Right lobe of liver (tissue), 4 donors: ENCODE measurements around the gene CREB3.

Experiments
- POLR2A ChIP-seq: fragments of 450-650 bp; IDR thresholded peaks from one replicate; pipeline ENCODE4 v1.6.1; 2017; ENCODE audit warnings: antibody characterized with exemption, mild to moderate bottlenecking
- TF ChIP-seq, protein P1 (sequence below), 4 donors: fragments of 200-600 bp in 3 of 4; fragments of 450-650 bp in 1 of 4; IDR thresholded peaks; one replicate each; pipeline versions ENCODE4 v1.5.1 to v1.8.0; 2016 to 2022; ENCODE audit warnings: antibody characterized with exemption in 4 of 4, mild to moderate bottlenecking in 2 of 4
- donor health status: DM: no; HTN: no; CAD: no.
- donor health status: DM: no; HTN: no; CAD: no.
- donor health status: DM: no; HTN: yes; CAD: no.

DNA sequence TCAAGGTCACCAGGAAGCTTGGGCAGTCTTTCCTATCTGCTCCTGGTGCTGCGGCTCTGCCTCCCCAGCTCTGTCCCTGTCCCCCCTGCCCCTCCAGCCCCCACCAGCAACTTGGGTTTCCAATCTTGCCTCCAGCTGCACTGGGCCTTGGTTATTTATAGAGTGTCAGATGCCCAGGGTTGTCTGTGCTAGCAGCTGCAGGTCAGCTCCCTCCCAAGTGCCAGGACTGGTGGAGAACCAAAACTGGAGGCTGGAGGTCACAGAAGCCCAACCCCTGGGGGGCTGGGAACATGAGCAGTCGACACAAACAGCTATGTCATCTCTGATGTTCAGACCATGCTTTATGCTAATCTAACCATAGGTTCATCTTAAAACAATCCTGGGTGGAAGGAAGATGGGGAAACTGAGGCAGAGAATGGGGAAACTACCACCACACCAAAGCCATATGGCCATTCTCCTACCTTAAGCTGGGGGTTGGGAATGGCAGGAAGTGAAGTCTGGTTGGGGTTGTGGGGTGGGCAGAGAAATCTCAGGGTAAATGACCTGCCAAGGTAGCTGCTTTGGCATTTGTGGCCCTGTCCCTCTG lies 44.4 kb upstream of the CREB3 start:
- TF ChIP-seq POLR2A: no peak
- TF ChIP-seq, protein P1, sequence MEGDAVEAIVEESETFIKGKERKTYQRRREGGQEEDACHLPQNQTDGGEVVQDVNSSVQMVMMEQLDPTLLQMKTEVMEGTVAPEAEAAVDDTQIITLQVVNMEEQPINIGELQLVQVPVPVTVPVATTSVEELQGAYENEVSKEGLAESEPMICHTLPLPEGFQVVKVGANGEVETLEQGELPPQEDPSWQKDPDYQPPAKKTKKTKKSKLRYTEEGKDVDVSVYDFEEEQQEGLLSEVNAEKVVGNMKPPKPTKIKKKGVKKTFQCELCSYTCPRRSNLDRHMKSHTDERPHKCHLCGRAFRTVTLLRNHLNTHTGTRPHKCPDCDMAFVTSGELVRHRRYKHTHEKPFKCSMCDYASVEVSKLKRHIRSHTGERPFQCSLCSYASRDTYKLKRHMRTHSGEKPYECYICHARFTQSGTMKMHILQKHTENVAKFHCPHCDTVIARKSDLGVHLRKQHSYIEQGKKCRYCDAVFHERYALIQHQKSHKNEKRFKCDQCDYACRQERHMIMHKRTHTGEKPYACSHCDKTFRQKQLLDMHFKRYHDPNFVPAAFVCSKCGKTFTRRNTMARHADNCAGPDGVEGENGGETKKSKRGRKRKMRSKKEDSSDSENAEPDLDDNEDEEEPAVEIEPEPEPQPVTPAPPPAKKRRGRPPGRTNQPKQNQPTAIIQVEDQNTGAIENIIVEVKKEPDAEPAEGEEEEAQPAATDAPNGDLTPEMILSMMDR (IDR thresholded peaks at IDR 0.05): no peak
